Heart right ventricle (tissue), 16 donors: Measurements from ENCODE around the gene CNTN5. TPM values are rescaled to one million over a fixed set of nuclear protein-coding genes. Genes with fewer than 3 reads are reported as not detected.

Source experiments
- ATAC-seq, 8 donors: fragments of 200-7000 bp; cut with Tn5 transposase; one replicate each; pipeline ENCODE4 v1.9.1; 2020; ENCODE audit warnings: mild to moderate bottlenecking in 8 of 8, moderate library complexity in 8 of 8, moderate number of reproducible peaks in 1 of 8
- DNase-seq, 2 donors: peaks; one replicate each; pipeline ENCODE4 v3.0.0-alpha.2; 2020
- H3K27ac ChIP-seq, 10 donors: fragments of 200-600 bp; sonication (generic) in 2 of 10; one replicate each; pipeline versions ENCODE4 v1.5.0 to v1.8.0; 2020 to 2022; ENCODE audit warnings: mild to moderate bottlenecking in 3 of 10
- H3K27me3 ChIP-seq, 7 donors: fragments of 200-600 bp; one replicate each; pipeline ENCODE4 v1.8.0; 2021 to 2022; ENCODE audit warnings: mild to moderate bottlenecking in 2 of 7
- H3K36me3 ChIP-seq, 9 donors: fragments of 200-600 bp; sonication (generic) in 1 of 9; one replicate each; pipeline versions ENCODE4 v1.5.0 to v1.8.0; 2020 to 2022; ENCODE audit warnings: mild to moderate bottlenecking in 2 of 9
- H3K4me1 ChIP-seq, 9 donors: fragments of 200-600 bp; sonication (generic) in 1 of 9; one replicate each; pipeline versions ENCODE4 v1.5.0 to v1.8.0; 2020 to 2022; ENCODE audit warnings: mild to moderate bottlenecking in 4 of 9
- H3K4me3 ChIP-seq, 10 donors: fragments of 200-600 bp; sonication (generic) in 2 of 10; one replicate each; pipeline versions ENCODE4 v1.5.0 to v1.8.0; 2020 to 2022; ENCODE audit warnings: mild to moderate bottlenecking in 7 of 10, moderate library complexity in 2 of 10
- H3K9me3 ChIP-seq, 11 donors: fragments of 200-600 bp in 10 of 11; sonication (generic) in 2 of 11; one replicate each; pipeline versions ENCODE4 v1.5.0 to v1.8.0; 2013 to 2022; ENCODE audit warnings: mild to moderate bottlenecking in 2 of 11, control low read depth in 1 of 11, moderate library complexity in 1 of 11
- WGBS, 2 donors: extraction: QIAGEN DNeasy Blood & Tissue Kit; methylation state at CpG; one replicate each; pipeline ENCODE4 v1.1.7; 2013; ENCODE audit warnings: inconsistent platforms in 1 of 2; 5-methylcytosine and 5-hydroxymethylcytosine counted together
- intact Hi-C, 10 donors: fragments of 100-400 bp; cut with DNase I; formaldehyde crosslinking; loops; one replicate each; pipeline versions ENCODE4 v1.11.1 to v1.14.2; 2022
- polyA plus RNA-seq, 2 donors: library from polyadenylated mRNA; stranded (reverse); fragments of 200-250 nt; gene quantifications; one replicate each; pipeline ENCODE4 v1.2.3, GENCODE V29; 2013
- total RNA-seq, 10 donors: library from RNA; stranded (reverse); fragmentation: NEBNext Ultra II Directional in 3 of 10; extraction: Animal tissue kit (Norgen Biotek cat#: 25700) in 3 of 10; gene quantifications; one replicate each; pipeline versions ENCODE4 v1.2.1 to v1.2.4, GENCODE V29; 2021 to 2023
- TF ChIP-seq, protein P1 (sequence below), 9 donors: fragments of 200-600 bp; sonication (generic) in 2 of 9; IDR thresholded peaks; one replicate each; pipeline versions ENCODE4 v1.5.0 to v1.8.0; 2021 to 2022; ENCODE audit warnings: antibody characterized with exemption in 9 of 9, mild to moderate bottlenecking in 5 of 9, moderate library complexity in 1 of 9
- donor health status: Arrhythmogenic right ventricular cardiomyopathy.
- donor health status: ischemic (EF 13 %, LVEDD 7.1; RV severe dilation, severe dysfunction).
- donor health status: healthy with polysubstance abuse.
- donor health status: DM: no; HTN: yes; CAD: no.
- donor health status: DM: no; HTN: no; CAD: no.
- donor health status: ischemic (EF 25% LVEDD 6.9; RV normal size, moderate dysfunction).
- donor health status: ischemic (EF 25% LVEDD 5.7; RV mildly dilated, moderate dysfunction).
- donor health status: healthy.
- donor health status: DM: yes; HTN: yes; CAD: no.
- donor health status: Ischemic cardiomyopathy.
- donor health status: ischemic (EF 35%, LVEDD 5.7; RV mildly dilated, moderate dysfunction).
- donor health status: nonischemic (EF 11% LVEDD 7.7; RV severe dilation, severe dysfunction).
- donor health status: DM: yes; HTN: yes; CAD: no.
- donor health status: PGD.
- donor health status: ischemic (EF 29% LVEDD 5.4; RV normal size, mild dysfunction).
- donor health status: nonischemic (EF 23%, LVEDD 6.1; RV moderate dilation, normal function).

CNTN5 gene
- total and polyA plus RNA-seq, 12 donors, result 0.05 to 0.35 (median 0.17) TPM; not detected in 6

GRCh38 chr11:99632969-99633368 lies 612.2 kb downstream of the CNTN5 start:
- 56 to 62% methylated on average over 2 of the region's 2 CpGs for WGBS, 2 donors
- Histone ChIP-seq H3K4me1 (no peaks in the 10 kb centered on the region), H3K36me3 (no peaks in the 10 kb centered on the region), H3K4me3 (no peak overlapping the region), H3K27me3 (no peaks in the 10 kb centered on the region), H3K9me3 (no peaks in the 10 kb centered on the region), H3K27ac (no peak overlapping the region)
- ATAC-seq (peak in 1 of 8 donors; percentile 48), DNase-seq (no peak)
- intact Hi-C loops, result no loop called here
- TF ChIP-seq, protein P1, sequence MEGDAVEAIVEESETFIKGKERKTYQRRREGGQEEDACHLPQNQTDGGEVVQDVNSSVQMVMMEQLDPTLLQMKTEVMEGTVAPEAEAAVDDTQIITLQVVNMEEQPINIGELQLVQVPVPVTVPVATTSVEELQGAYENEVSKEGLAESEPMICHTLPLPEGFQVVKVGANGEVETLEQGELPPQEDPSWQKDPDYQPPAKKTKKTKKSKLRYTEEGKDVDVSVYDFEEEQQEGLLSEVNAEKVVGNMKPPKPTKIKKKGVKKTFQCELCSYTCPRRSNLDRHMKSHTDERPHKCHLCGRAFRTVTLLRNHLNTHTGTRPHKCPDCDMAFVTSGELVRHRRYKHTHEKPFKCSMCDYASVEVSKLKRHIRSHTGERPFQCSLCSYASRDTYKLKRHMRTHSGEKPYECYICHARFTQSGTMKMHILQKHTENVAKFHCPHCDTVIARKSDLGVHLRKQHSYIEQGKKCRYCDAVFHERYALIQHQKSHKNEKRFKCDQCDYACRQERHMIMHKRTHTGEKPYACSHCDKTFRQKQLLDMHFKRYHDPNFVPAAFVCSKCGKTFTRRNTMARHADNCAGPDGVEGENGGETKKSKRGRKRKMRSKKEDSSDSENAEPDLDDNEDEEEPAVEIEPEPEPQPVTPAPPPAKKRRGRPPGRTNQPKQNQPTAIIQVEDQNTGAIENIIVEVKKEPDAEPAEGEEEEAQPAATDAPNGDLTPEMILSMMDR (IDR thresholded peaks at IDR 0.05), result no peak

GRCh38 chr11:99634581-99634980 lies 613.8 kb downstream of the CNTN5 start:
- Histone ChIP-seq H3K27me3 (no peaks in the 10 kb centered on the region), H3K9me3 (no peaks in the 10 kb centered on the region), H3K27ac (no peak overlapping the region), H3K36me3 (no peaks in the 10 kb centered on the region), H3K4me3 (no peak overlapping the region), H3K4me1 (no peaks in the 10 kb centered on the region)
- ATAC-seq (no peak), DNase-seq (no peak)
- WGBS, 2 donors, result 49 to 64% methylated on average over 4 of the region's 4 CpGs
- intact Hi-C loops, result no loop called here
- TF ChIP-seq, protein P1 (IDR thresholded peaks at IDR 0.05), result no peak

GRCh38 chr11:99638073-99638553 lies 617.4 kb downstream of the CNTN5 start:
- no peak for ATAC-seq

GRCh38 chr11:99640671-99641070 lies 619.9 kb downstream of the CNTN5 start:
- Histone ChIP-seq H3K9me3 (peaks cover 0 to 6% (median 0%) of the 10 kb centered on the region in 11 donors), H3K36me3 (no peaks in the 10 kb centered on the region), H3K27ac (no peak overlapping the region), H3K4me3 (no peak overlapping the region), H3K4me1 (no peaks in the 10 kb centered on the region), H3K27me3 (no peaks in the 10 kb centered on the region)
- TF ChIP-seq, protein P1 (IDR thresholded peaks at IDR 0.05), result no peak
- intact Hi-C loops, result no loop called here
- ATAC-seq (no peak), DNase-seq (no peak)

More at GRCh38 chr11:99638073-99638553, 617.4 kb downstream of the CNTN5 start:
- TF ChIP-seq, protein P1 (IDR thresholded peaks at IDR 0.05), result no peak
- H3K4me3 ChIP-seq, result no peak overlapping the region
- no peaks in the 10 kb centered on the region for H3K27me3 ChIP-seq
- intact Hi-C loops, result no loop called here
- no peak overlapping the region for H3K27ac ChIP-seq
- 54 to 59% methylated on average over 5 of the region's 5 CpGs for WGBS, 2 donors
- H3K9me3 ChIP-seq, result peaks cover 0 to 2% (median 0%) of the 10 kb centered on the region in 11 donors
- DNase-seq, result no peak
- no peaks in the 10 kb centered on the region for H3K36me3 ChIP-seq
- no peaks in the 10 kb centered on the region for H3K4me1 ChIP-seq
